Liver (tissue), 9 donors: ENCODE results near the gene GPC3. TPM values are rescaled to one million over a fixed set of nuclear protein-coding genes. Genes with fewer than 3 reads are reported as not detected.

Source experiments
- DNase-seq: peaks from one replicate; pipeline ENCODE4 v3.0.0-alpha.2; 2017; ENCODE audit warnings: low spot score
- H3K27ac ChIP-seq, 2 donors: one replicate each; pipeline ENCODE4 v1.7.0; 2013; ENCODE audit warnings: inconsistent platforms in 2 of 2, low read length in 2 of 2, control low read depth in 1 of 2, low read depth in 1 of 2, mild to moderate bottlenecking in 1 of 2
- H3K27me3 ChIP-seq, 4 donors: one replicate each; pipeline versions ENCODE4 v1.6.1 to v1.7.0; 2013; ENCODE audit warnings: low read length in 3 of 4, inconsistent platforms in 1 of 4, mild to moderate bottlenecking in 1 of 4, moderate library complexity in 1 of 4; ENCODE audit not compliant: control insufficient read depth in 4 of 4, insufficient read depth in 4 of 4
- H3K36me3 ChIP-seq, 4 donors: one replicate each; pipeline versions ENCODE4 v1.6.1 to v1.7.0; 2013; ENCODE audit warnings: low read length in 3 of 4, mild to moderate bottlenecking in 3 of 4, low read depth in 1 of 4, moderate library complexity in 1 of 4; ENCODE audit not compliant: control insufficient read depth in 4 of 4, insufficient read depth in 3 of 4
- H3K4me1 ChIP-seq, 4 donors: one replicate each; pipeline versions ENCODE4 v1.6.1 to v1.7.0; 2013; ENCODE audit warnings: low read length in 3 of 4, mild to moderate bottlenecking in 3 of 4, moderate library complexity in 1 of 4; ENCODE audit not compliant: control insufficient read depth in 4 of 4, insufficient read depth in 4 of 4
- H3K4me3 ChIP-seq, 3 donors: one replicate each; pipeline versions ENCODE4 v1.6.1 to v1.7.0; 2013; ENCODE audit warnings: low read length in 3 of 3, control low read depth in 1 of 3, low read depth in 1 of 3, mild to moderate bottlenecking in 1 of 3
- H3K9ac ChIP-seq, 2 donors: one replicate each; pipeline ENCODE4 v1.7.0; 2013; ENCODE audit warnings: low read length in 2 of 2, mild to moderate bottlenecking in 2 of 2, moderate library complexity in 2 of 2, control low read depth in 1 of 2, low read depth in 1 of 2
- H3K9me3 ChIP-seq, 4 donors: one replicate each; pipeline versions ENCODE4 v1.6.1 to v1.7.0; 2013; ENCODE audit warnings: low read length in 3 of 4; ENCODE audit not compliant: control insufficient read depth in 4 of 4
- EGR1 ChIP-seq, 2 donors: IDR thresholded peaks; 2 replicates each; pipeline ENCODE4 v1.6.1; 2016 to 2018; ENCODE audit warnings: antibody characterized with exemption in 2 of 2, low read depth in 2 of 2
- FOXA1 ChIP-seq: IDR thresholded peaks from 2 replicates; pipeline ENCODE4 v1.6.1; 2016; ENCODE audit warnings: antibody characterized with exemption
- FOXA2 ChIP-seq: IDR thresholded peaks from 2 replicates; pipeline ENCODE4 v1.6.1; 2016; ENCODE audit warnings: antibody characterized with exemption
- GABPA ChIP-seq, 2 donors: IDR thresholded peaks in 1 of 2; conservative IDR thresholded peaks in 1 of 2; 2 replicates each; pipeline ENCODE4 v1.6.1; 2016; ENCODE audit warnings: antibody characterized with exemption in 2 of 2, mild to moderate bottlenecking in 1 of 2, moderate library complexity in 1 of 2
- HNF4A ChIP-seq, 2 donors: conservative IDR thresholded peaks; 2 replicates each; pipeline ENCODE4 v1.6.1; 2016; ENCODE audit warnings: antibody characterized with exemption in 2 of 2, mild to moderate bottlenecking in 2 of 2
- HNF4G ChIP-seq: IDR thresholded peaks from 2 replicates; pipeline ENCODE4 v1.6.1; 2016; ENCODE audit warnings: antibody characterized with exemption
- JUND ChIP-seq, 2 donors: IDR thresholded peaks; 2 replicates each; pipeline ENCODE4 v1.6.1; 2016; ENCODE audit warnings: antibody characterized with exemption in 2 of 2
- NR2F2 ChIP-seq: IDR thresholded peaks from 2 replicates; pipeline ENCODE4 v1.6.1; 2016; ENCODE audit warnings: antibody characterized with exemption
- RAD21 ChIP-seq, 2 donors: IDR thresholded peaks; 2 replicates each; pipeline ENCODE4 v1.6.1; 2016; ENCODE audit warnings: antibody characterized with exemption in 2 of 2, mild to moderate bottlenecking in 2 of 2
- RXRA ChIP-seq, 2 donors: IDR thresholded peaks; 2 replicates each; pipeline ENCODE4 v1.6.1; 2017 to 2018; ENCODE audit warnings: antibody characterized with exemption in 2 of 2, mild to moderate bottlenecking in 1 of 2
- SP1 ChIP-seq: IDR thresholded peaks from 2 replicates; pipeline ENCODE4 v1.6.1; 2018; ENCODE audit warnings: antibody characterized with exemption, mild to moderate bottlenecking
- TAF1 ChIP-seq: conservative IDR thresholded peaks from 2 replicates; pipeline ENCODE4 v1.6.1; 2016; ENCODE audit warnings: antibody characterized with exemption, mild to moderate bottlenecking
- YY1 ChIP-seq: IDR thresholded peaks from 2 replicates; pipeline ENCODE4 v1.6.1; 2016; ENCODE audit warnings: antibody characterized with exemption, mild to moderate bottlenecking
- WGBS: extraction: QIAGEN DNeasy Blood & Tissue Kit; methylation state at CpG from one replicate; pipeline ENCODE4 v1.1.7; 2013; 5-methylcytosine and 5-hydroxymethylcytosine counted together
- polyA plus RNA-seq, 2 donors: library from polyadenylated mRNA; stranded (reverse) in 1 of 2; unstranded in 1 of 2; fragments of 200-250 nt in 1 of 2; fragments of >200 nt in 1 of 2; fragmentation: Nextera tagmentation in 1 of 2; extraction: Ambion mirVana in 1 of 2; gene quantifications; one replicate each; pipeline versions ENCODE4 v1.2.1 to v1.2.3, GENCODE V29; 2013 to 2015
- total RNA-seq, 2 donors: library from RNA; depleted of rRNA; stranded (reverse); fragments of >200 nt; gene quantifications; one replicate each; pipeline ENCODE4 v1.2.3, GENCODE V29; 2014
- TF ChIP-seq, protein P1 (sequence below): IDR thresholded peaks from 2 replicates; pipeline ENCODE4 v1.6.1; 2016; ENCODE audit warnings: antibody characterized with exemption
- TF ChIP-seq, protein P2 (sequence below): IDR thresholded peaks from 2 replicates; pipeline ENCODE4 v1.6.1; 2016; ENCODE audit warnings: antibody characterized with exemption
- TF ChIP-seq, protein P3 (sequence below): IDR thresholded peaks from 2 replicates; pipeline ENCODE4 v1.6.1; 2016; ENCODE audit warnings: antibody characterized with exemption, mild to moderate bottlenecking
- TF ChIP-seq, protein P4 (sequence below): IDR thresholded peaks from 2 replicates; pipeline ENCODE4 v1.6.1; 2016; ENCODE audit warnings: antibody characterized with exemption
- TF ChIP-seq, protein P5 (sequence below): fragments of 150-350 bp; IDR thresholded peaks from 2 replicates; pipeline ENCODE4 v1.5.1; 2017; ENCODE audit warnings: improper control_type of control experiment, low read depth, low read length; ENCODE audit not compliant: missing input control
- donor health status: healthy.
- donor health status: healthy.
- donor health status: healthy.
- donor health status: healthy.
- donor health status: healthy.

Gene GPC3
- total and polyA plus RNA-seq, 4 donors: 0.40 to 1,133 (median 1.5) TPM

DNA sequence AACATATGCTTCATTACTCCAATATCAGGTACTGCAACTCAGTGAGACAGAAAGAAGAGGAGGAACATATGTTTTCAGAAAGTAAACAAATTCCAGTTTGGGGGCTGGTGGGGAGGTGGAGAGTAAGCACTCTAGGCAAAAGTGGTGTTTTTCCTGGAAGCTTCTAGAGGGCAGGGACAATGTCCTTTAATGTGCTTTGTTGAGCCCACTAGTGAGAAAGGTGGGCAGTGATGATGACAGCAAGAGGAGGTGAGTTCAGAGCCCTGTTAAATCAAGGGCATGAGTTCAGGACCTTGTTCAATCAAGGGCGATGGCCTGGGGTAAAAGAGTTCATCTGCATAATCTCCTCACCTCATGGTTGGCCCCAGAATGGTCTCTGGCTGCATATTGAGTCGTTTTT, 38.4 kb downstream of the GPC3 start:
- H3K9me3 ChIP-seq: no peaks in the 10 kb centered on the region
- TF ChIP-seq FOXA1: no peak
- TF ChIP-seq, protein P1, sequence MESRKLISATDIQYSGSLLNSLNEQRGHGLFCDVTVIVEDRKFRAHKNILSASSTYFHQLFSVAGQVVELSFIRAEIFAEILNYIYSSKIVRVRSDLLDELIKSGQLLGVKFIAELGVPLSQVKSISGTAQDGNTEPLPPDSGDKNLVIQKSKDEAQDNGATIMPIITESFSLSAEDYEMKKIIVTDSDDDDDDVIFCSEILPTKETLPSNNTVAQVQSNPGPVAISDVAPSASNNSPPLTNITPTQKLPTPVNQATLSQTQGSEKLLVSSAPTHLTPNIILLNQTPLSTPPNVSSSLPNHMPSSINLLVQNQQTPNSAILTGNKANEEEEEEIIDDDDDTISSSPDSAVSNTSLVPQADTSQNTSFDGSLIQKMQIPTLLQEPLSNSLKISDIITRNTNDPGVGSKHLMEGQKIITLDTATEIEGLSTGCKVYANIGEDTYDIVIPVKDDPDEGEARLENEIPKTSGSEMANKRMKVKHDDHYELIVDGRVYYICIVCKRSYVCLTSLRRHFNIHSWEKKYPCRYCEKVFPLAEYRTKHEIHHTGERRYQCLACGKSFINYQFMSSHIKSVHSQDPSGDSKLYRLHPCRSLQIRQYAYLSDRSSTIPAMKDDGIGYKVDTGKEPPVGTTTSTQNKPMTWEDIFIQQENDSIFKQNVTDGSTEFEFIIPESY: no peak
- TF ChIP-seq, protein P2, sequence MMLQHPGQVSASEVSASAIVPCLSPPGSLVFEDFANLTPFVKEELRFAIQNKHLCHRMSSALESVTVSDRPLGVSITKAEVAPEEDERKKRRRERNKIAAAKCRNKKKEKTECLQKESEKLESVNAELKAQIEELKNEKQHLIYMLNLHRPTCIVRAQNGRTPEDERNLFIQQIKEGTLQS: no peak
- no peak for TF ChIP-seq YY1
- no peak for TF ChIP-seq HNF4A (conservative IDR thresholded peaks at IDR 0.05)
- TF ChIP-seq EGR1 (IDR thresholded peaks at IDR 0.05; ENCODE audit: low read depth in 2 of 2): no peak
- TF ChIP-seq, protein P3, sequence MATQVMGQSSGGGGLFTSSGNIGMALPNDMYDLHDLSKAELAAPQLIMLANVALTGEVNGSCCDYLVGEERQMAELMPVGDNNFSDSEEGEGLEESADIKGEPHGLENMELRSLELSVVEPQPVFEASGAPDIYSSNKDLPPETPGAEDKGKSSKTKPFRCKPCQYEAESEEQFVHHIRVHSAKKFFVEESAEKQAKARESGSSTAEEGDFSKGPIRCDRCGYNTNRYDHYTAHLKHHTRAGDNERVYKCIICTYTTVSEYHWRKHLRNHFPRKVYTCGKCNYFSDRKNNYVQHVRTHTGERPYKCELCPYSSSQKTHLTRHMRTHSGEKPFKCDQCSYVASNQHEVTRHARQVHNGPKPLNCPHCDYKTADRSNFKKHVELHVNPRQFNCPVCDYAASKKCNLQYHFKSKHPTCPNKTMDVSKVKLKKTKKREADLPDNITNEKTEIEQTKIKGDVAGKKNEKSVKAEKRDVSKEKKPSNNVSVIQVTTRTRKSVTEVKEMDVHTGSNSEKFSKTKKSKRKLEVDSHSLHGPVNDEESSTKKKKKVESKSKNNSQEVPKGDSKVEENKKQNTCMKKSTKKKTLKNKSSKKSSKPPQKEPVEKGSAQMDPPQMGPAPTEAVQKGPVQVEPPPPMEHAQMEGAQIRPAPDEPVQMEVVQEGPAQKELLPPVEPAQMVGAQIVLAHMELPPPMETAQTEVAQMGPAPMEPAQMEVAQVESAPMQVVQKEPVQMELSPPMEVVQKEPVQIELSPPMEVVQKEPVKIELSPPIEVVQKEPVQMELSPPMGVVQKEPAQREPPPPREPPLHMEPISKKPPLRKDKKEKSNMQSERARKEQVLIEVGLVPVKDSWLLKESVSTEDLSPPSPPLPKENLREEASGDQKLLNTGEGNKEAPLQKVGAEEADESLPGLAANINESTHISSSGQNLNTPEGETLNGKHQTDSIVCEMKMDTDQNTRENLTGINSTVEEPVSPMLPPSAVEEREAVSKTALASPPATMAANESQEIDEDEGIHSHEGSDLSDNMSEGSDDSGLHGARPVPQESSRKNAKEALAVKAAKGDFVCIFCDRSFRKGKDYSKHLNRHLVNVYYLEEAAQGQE: no peak
- TF ChIP-seq NR2F2: no peak
- TF ChIP-seq, protein P4, sequence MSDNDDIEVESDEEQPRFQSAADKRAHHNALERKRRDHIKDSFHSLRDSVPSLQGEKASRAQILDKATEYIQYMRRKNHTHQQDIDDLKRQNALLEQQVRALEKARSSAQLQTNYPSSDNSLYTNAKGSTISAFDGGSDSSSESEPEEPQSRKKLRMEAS: no peak
- no peak for TF ChIP-seq FOXA2
- TF ChIP-seq GABPA (IDR thresholded peaks at IDR 0.05 in 1 of 2, conservative IDR thresholded peaks at IDR 0.05 in 1 of 2): no peak
- no peak for TF ChIP-seq TAF1
- TF ChIP-seq RAD21 (IDR thresholded peaks at IDR 0.05): no peak
- TF ChIP-seq SP1: no peak
- no peak for TF ChIP-seq HNF4G
- TF ChIP-seq RXRA (IDR thresholded peaks at IDR 0.05): no peak
- TF ChIP-seq, protein P5, sequence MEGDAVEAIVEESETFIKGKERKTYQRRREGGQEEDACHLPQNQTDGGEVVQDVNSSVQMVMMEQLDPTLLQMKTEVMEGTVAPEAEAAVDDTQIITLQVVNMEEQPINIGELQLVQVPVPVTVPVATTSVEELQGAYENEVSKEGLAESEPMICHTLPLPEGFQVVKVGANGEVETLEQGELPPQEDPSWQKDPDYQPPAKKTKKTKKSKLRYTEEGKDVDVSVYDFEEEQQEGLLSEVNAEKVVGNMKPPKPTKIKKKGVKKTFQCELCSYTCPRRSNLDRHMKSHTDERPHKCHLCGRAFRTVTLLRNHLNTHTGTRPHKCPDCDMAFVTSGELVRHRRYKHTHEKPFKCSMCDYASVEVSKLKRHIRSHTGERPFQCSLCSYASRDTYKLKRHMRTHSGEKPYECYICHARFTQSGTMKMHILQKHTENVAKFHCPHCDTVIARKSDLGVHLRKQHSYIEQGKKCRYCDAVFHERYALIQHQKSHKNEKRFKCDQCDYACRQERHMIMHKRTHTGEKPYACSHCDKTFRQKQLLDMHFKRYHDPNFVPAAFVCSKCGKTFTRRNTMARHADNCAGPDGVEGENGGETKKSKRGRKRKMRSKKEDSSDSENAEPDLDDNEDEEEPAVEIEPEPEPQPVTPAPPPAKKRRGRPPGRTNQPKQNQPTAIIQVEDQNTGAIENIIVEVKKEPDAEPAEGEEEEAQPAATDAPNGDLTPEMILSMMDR: no peak
- no peak for TF ChIP-seq JUND (IDR thresholded peaks at IDR 0.05)
- WGBS: 37% methylated on average over 2 of the region's 2 CpGs

More for the DNA sequence above, 38.4 kb downstream of the GPC3 start:
- H3K4me3 ChIP-seq: no peak overlapping the region
- DNase-seq: no peak
- no peaks in the 10 kb centered on the region for H3K4me1 ChIP-seq
- H3K36me3 ChIP-seq: no peaks in the 10 kb centered on the region
- peaks cover 0 to 2% (median 0%) of the 10 kb centered on the region in 4 donors for H3K27me3 ChIP-seq
- H3K27ac ChIP-seq: no peak overlapping the region
- H3K9ac ChIP-seq: no peak overlapping the region
